Measurements from ENCODE around the gene ATL2. TPM values are rescaled to one million over a fixed set of nuclear protein-coding genes. Genes with fewer than 3 reads are reported as not detected.

The ATL2 gene
- total RNA-seq, 2 donors from 2014 or later = 54.9 to 66.5 TPM

DNA sequence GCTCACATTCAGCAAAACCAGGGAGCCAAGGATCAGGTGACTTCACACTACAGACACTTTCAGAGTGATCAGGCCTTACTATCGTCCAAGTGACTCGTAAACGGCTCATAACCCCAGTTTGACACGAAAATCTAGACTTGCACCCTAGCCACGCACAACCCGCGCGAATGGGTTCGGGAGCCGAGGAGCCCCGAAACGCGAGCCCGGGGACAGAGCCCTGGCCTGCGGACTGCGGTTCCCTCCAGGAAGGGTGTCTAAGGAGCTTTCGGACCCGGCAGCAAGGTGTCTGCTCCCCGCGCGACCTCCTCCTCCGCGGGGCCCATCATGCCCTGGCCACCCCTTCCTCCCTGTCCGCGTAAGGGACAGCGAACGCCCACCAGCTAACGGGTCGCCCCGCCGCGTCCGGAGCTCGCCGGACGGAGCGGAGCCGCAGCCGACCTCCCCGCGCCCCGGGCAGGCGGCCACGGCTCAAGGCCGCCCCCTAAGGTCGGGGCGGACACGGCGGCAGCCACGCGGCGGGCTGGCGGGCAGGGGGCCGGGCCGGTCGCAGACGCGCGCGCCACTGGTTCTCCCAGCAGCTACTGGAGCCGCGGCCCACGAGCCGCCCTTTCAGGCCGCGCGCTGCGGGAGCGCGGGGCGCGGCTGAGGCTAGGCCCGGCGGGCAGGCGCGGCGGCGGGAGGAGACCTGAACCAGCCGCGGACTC lies 575 bp downstream of the ATL2 start:
- Histone ChIP-seq H3K4me1 (no peaks in the 10 kb centered on the region), H3K9ac (ENCODE audit: low read depth in 2 of 2, low read length in 2 of 2) (peak overlapping the region; percentile 97 to 98), H3K4me3 (peak overlapping the region; percentile 89), H3K9me3 (no peaks in the 10 kb centered on the region), H3K36me3 (no peaks in the 10 kb centered on the region), H3K27me3 (no peaks in the 10 kb centered on the region), H3K27ac (peak overlapping the region; percentile 97)
- DNase-seq = peak; percentile 72
- TF ChIP-seq CTCF (IDR thresholded peaks at IDR 0.05) = no peak
- intact Hi-C loops (cut with DNase I) = no loop called here

DNA sequence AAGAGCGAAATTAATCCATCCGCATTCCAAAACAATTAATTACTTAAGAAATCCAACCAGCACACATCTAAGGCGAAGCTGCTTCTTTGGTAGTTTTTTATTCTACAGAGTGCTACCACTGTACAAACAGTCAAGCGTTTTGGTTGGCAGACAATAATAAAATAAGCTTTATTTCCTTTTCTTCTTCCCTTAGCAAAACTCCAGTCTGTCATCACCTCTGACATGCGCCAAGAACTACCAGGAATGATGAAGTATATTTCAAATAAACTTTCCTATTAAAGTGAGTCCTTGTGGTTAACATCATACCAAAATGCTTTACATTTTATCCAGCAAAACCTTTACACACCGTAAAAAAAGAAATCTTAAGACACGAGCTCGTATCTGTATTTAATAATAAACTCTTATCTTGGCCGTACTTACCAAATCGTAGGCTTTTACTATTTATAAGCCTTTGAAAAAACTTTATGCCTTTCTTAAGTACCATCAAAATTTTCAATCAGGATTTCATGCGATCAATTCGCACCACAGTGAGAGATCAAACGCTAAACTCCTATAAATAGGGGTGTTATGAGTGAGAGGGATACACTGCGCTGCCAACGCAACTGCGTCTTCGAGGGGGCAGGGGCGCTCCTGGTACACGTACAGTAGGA lies 1.3 kb downstream of the ATL2 start:
- intact Hi-C loops (cut with DNase I) = no loop called here
- no peaks in the 10 kb centered on the region for H3K36me3 ChIP-seq
- no peaks in the 10 kb centered on the region for H3K27me3 ChIP-seq
- H3K9me3 ChIP-seq = no peaks in the 10 kb centered on the region
- H3K27ac ChIP-seq = peak overlapping the region; percentile 97
- no peak for DNase-seq
- TF ChIP-seq CTCF (IDR thresholded peaks at IDR 0.05) = no peak
- no peaks in the 10 kb centered on the region for H3K4me1 ChIP-seq
- peak overlapping the region; percentile 89 for H3K4me3 ChIP-seq
- H3K9ac ChIP-seq (ENCODE audit: low read depth in 2 of 2, low read length in 2 of 2) = peak overlapping the region; percentile 97 to 98

DNA sequence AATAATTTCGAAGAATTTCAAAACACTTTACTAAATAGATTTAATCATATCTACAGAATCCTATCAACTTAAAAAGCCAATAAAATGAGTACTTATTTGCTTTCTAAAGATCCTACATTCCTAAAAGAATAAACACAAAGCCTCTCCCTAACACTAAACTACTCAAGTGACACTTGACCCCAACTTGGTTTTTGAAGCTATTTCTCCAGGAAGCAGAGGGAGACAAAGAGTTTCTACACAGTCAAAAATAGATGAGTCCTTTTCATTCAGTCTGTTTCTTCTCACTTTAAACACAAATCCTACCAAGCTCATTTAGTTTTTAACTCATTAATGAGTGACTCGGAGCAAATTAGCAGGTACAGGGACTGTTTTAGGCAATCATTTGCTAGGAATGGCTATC lies 2.1 kb downstream of the ATL2 start:
- Histone ChIP-seq H3K9ac (ENCODE audit: low read depth in 2 of 2, low read length in 2 of 2) (peak overlapping the region in 1 of 2 donors; percentile 97), H3K4me3 (peak overlapping the region; percentile 89), H3K9me3 (no peaks in the 10 kb centered on the region), H3K4me1 (no peaks in the 10 kb centered on the region), H3K27me3 (no peaks in the 10 kb centered on the region), H3K27ac (no peak overlapping the region), H3K36me3 (no peaks in the 10 kb centered on the region)
- intact Hi-C loops (cut with DNase I) = no loop called here
- no peak for DNase-seq
- TF ChIP-seq CTCF (IDR thresholded peaks at IDR 0.05) = no peak

DNA sequence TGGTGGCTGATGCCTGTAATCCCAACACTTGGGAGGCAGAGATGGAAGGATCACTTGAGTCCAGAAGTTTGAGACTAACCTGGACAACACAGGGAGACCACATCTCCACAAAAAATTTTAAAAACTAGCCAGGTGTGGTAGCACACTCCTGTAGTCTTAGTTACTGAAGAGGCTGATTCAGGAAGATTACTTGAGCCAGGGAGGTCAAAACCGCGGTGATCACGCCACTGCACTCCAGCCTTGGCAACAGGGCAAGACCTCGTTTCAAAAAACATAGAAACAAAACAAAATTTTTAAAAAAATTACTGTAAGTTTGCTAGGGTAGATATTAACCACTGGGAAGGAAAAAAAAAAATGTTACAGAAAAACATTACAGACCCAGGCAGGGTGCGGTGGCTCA lies 5.8 kb downstream of the ATL2 start:
- Histone ChIP-seq H3K4me3 (no peak overlapping the region), H3K27ac (no peak overlapping the region), H3K9me3 (no peaks in the 10 kb centered on the region), H3K9ac (ENCODE audit: low read depth in 2 of 2, low read length in 2 of 2) (no peak overlapping the region), H3K27me3 (no peaks in the 10 kb centered on the region), H3K4me1 (no peaks in the 10 kb centered on the region), H3K36me3 (no peaks in the 10 kb centered on the region)
- no peak for TF ChIP-seq CTCF (IDR thresholded peaks at IDR 0.05)
- intact Hi-C loops (cut with DNase I) = no loop called here
- DNase-seq = no peak

GRCh38 chr2:38370664-38371063 lies 6.4 kb downstream of the ATL2 start:
- no peak overlapping the region for H3K9ac ChIP-seq (ENCODE audit: low read depth in 2 of 2, low read length in 2 of 2)
- intact Hi-C loops (cut with DNase I) = no loop called here

More at GRCh38 chr2:38370664-38371063, 6.4 kb downstream of the ATL2 start:
- DNase-seq = no peak
- Histone ChIP-seq H3K27ac (no peak overlapping the region), H3K36me3 (no peaks in the 10 kb centered on the region), H3K9me3 (no peaks in the 10 kb centered on the region), H3K4me3 (no peak overlapping the region), H3K4me1 (no peaks in the 10 kb centered on the region), H3K27me3 (no peaks in the 10 kb centered on the region)
- TF ChIP-seq CTCF (IDR thresholded peaks at IDR 0.05) = no peak
